ENCODE data around the gene PCMT1.

DNA sequence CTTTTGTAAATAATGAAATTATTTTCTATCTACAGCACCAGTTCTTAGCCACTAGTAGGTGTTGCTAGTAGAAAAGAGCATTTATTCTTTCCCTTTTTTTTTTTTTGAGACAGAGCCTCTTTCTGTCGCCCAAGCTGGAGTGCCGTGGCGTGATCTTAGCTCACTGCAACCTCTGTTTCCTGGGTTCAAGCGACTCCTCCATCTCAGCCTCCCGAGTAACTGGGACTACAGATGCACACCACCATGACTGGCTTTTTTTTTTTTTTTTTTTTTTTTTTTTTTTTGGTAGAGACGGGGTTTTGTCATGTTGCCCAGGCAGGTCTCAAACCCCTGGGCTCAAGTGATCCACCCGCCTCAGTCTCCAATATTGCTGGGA lies 6.7 kb downstream of the PCMT1 start:
- TF ChIP-seq, protein P1, sequence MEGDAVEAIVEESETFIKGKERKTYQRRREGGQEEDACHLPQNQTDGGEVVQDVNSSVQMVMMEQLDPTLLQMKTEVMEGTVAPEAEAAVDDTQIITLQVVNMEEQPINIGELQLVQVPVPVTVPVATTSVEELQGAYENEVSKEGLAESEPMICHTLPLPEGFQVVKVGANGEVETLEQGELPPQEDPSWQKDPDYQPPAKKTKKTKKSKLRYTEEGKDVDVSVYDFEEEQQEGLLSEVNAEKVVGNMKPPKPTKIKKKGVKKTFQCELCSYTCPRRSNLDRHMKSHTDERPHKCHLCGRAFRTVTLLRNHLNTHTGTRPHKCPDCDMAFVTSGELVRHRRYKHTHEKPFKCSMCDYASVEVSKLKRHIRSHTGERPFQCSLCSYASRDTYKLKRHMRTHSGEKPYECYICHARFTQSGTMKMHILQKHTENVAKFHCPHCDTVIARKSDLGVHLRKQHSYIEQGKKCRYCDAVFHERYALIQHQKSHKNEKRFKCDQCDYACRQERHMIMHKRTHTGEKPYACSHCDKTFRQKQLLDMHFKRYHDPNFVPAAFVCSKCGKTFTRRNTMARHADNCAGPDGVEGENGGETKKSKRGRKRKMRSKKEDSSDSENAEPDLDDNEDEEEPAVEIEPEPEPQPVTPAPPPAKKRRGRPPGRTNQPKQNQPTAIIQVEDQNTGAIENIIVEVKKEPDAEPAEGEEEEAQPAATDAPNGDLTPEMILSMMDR (IDR thresholded peaks at IDR 0.05; ENCODE audit: low read length): no peak
- TF ChIP-seq EZH2 (IDR thresholded peaks at IDR 0.05; ENCODE audit: borderline replicate concordance, low read length): no peak

Measured in OCI-LY1 (cell line).